ENCODE measurements around the gene FOXJ1. TPM values are rescaled to one million over a fixed set of nuclear protein-coding genes. Genes with fewer than 3 reads are reported as not detected.

Gene FOXJ1
- total RNA-seq, 3 donors from 2014 or later: 0.16 to 2.2 (median 0.52) TPM

DNA sequence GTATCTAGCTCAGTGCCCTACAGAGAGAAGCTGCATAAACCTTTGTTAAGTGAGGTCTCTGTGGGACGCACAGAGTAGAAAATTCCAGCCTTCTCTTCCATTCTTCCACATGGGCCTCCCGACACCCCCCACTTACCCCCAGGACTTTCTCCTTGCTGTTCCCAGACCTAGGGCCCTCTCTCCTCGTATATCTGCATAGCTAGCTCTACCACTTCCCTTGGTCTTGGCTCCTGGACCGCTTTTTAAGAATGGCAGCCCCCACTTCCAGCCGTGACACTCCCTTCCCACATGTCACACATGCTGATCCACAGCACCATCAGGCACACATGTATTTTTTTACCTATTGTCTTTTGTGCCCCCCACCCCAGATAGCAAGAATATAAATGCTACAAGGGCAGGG lies 16.7 kb upstream of the FOXJ1 start:
- DNase-seq (no peak), ATAC-seq (no peak)
- Histone ChIP-seq H3K4me1 (ENCODE audit: low read depth) (peaks cover 3% of the 10 kb centered on the region), H3K4me3 (no peak overlapping the region), H3K9me3 (no peaks in the 10 kb centered on the region), H3K36me3 (ENCODE audit: low read depth) (no peaks in the 10 kb centered on the region)
- TF ChIP-seq, protein P1, sequence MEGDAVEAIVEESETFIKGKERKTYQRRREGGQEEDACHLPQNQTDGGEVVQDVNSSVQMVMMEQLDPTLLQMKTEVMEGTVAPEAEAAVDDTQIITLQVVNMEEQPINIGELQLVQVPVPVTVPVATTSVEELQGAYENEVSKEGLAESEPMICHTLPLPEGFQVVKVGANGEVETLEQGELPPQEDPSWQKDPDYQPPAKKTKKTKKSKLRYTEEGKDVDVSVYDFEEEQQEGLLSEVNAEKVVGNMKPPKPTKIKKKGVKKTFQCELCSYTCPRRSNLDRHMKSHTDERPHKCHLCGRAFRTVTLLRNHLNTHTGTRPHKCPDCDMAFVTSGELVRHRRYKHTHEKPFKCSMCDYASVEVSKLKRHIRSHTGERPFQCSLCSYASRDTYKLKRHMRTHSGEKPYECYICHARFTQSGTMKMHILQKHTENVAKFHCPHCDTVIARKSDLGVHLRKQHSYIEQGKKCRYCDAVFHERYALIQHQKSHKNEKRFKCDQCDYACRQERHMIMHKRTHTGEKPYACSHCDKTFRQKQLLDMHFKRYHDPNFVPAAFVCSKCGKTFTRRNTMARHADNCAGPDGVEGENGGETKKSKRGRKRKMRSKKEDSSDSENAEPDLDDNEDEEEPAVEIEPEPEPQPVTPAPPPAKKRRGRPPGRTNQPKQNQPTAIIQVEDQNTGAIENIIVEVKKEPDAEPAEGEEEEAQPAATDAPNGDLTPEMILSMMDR (IDR thresholded peaks at IDR 0.05): no peak
- intact Hi-C loops (cut with DNase I, micrococcal nuclease): no loop called here

DNA sequence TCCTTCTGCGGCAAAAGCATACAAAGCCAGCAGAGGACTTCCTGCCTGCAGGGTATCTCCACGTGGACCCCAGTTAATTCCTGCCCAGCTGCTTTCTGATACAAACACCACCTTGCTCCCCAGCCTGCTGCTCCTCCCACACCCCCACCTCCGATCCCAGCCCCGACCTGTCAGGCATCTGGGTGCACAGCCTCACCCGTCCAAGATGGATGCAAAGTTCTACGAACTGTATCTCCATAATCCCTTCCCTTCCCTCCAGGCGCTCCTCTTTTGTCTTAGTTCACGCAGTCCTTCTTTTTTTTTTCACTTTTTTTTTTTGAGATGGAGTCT lies 15.6 kb upstream of the FOXJ1 start:
- H3K36me3 ChIP-seq (ENCODE audit: low read depth): no peaks in the 10 kb centered on the region
- TF ChIP-seq, protein P1 (IDR thresholded peaks at IDR 0.05): no peak
- DNase-seq (no peak), ATAC-seq (no peak)
- H3K4me3 ChIP-seq: no peak overlapping the region
- peaks cover 3% of the 10 kb centered on the region for H3K4me1 ChIP-seq (ENCODE audit: low read depth)
- intact Hi-C loops (cut with DNase I, micrococcal nuclease): no loop called here
- no peaks in the 10 kb centered on the region for H3K9me3 ChIP-seq

DNA sequence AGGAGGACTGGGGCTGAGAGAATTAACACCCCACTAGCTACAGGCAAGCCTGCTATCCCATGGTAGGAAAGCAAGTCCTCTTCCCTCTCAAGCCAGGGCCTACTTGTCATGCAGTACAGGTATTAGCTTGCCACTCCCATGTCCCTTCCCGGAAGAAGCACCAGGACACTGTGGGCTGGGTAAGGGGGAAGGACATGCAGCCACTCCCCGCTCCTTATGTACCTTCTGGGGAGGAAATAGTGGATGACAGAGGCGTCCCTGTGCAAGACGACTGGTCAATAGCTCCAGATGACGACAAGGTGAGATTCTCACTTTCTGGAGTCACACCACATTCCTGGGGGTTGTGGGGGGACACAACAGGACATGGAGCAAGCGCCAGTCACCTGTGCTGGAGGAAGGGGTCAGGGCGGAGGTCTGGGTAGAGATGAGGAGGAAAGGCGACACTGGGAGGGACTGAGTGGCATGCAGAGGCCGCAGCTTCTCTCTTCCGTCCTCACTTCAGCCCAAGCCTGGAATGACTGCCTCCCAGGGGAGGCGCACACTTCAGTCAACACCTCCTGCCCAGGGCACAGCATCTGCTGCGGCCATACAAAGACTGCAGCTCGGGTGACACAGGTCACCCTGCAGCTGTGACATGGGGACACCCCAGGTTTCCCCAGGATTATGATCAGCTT lies 15.1 kb upstream of the FOXJ1 start:
- peak; percentile 91 for ATAC-seq
- Histone ChIP-seq H3K4me1 (ENCODE audit: low read depth) (peaks cover 3% of the 10 kb centered on the region), H3K36me3 (ENCODE audit: low read depth) (no peaks in the 10 kb centered on the region), H3K9me3 (no peaks in the 10 kb centered on the region), H3K4me3 (no peak overlapping the region)
- TF ChIP-seq, protein P1 (IDR thresholded peaks at IDR 0.05): no peak
- intact Hi-C loops (cut with DNase I, micrococcal nuclease): no loop called here
- peak in 1 of 3 donors; percentile 47 for DNase-seq

DNA sequence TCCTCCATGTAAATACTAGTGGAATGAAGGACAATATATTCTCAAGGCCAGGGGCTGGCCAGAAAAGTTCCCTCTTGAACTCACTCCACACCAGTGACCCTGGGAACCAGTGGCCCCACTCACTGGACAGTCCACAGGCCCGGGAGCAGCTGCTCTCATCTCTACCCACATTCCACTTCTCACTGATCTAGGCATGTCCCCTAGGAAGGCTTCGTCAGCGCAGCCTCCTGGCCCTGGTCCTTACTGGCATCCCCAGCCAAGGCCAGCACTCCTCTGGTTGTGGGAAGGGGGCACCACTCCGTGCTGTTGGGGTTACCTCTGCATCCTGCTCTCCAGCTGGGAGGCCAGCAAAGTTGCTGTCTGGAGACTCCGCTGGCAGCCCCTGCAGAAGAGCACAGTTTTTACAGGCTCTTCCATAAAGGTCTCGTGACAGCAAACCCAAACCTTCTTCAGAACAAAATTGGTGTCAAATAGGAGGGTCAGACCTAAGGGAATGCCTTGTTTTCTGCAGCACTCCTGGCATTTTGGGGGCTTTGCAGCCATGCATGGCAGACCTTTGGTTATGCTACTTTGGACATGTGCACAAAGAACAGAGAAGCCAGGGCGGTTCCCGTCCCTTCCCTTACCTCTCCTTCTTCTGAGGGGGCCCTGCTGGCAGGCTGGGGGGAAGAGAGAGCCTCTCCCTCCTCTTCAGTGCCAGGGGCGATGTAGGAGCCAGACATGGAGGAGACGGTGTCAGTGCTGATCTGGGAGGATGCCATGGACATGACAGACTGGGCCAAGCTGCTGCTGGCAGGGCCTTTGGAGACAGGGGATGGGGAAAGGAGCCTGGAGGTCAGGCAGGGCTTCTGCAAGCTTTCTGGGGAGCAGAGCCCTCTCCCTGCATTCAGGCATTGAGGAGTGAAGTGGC lies 14.1 kb upstream of the FOXJ1 start:
- ATAC-seq (no peak), DNase-seq (no peak)

DNA sequence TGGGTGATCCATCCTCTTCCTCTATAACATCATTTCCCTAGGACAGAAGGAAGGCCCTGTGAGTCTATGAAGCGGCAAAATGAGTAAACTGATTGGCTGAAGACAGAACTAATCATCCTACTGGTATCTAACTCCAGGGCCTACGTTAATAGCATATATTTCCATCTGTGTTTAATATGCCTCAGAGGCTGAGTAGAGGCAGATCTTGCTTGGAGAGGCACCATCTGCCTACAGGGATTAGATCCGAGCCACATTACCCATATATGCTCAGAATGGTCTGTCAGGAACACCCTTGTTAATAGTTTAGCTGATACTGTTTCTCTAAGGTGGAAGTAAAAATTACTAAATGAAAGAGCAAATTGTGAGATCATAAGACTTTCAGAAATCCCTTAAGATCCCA lies 13.2 kb upstream of the FOXJ1 start:
- ATAC-seq (no peak), DNase-seq (no peak)
- Histone ChIP-seq H3K36me3 (ENCODE audit: low read depth) (no peaks in the 10 kb centered on the region), H3K9me3 (no peaks in the 10 kb centered on the region), H3K4me1 (ENCODE audit: low read depth) (peaks cover 3% of the 10 kb centered on the region), H3K4me3 (no peak overlapping the region)
- intact Hi-C loops (cut with DNase I, micrococcal nuclease): no loop called here
- TF ChIP-seq, protein P1 (IDR thresholded peaks at IDR 0.05): no peak

More for the DNA sequence above, 14.1 kb upstream of the FOXJ1 start:
- Histone ChIP-seq H3K4me1 (ENCODE audit: low read depth) (peaks cover 3% of the 10 kb centered on the region), H3K4me3 (no peak overlapping the region), H3K9me3 (no peaks in the 10 kb centered on the region), H3K36me3 (ENCODE audit: low read depth) (no peaks in the 10 kb centered on the region)
- TF ChIP-seq, protein P1 (IDR thresholded peaks at IDR 0.05): no peak
- intact Hi-C loops (cut with DNase I, micrococcal nuclease): no loop called here

All from mucosa of descending colon (tissue), 3 donors.